Measurements from ENCODE around the gene DISC1. TPM values are rescaled to one million over a fixed set of nuclear protein-coding genes. Genes with fewer than 3 reads are reported as not detected.

The DISC1 gene
- total and polyA plus RNA-seq, 2 of the 13 experiments (the other 11 are each of a cell fraction or from before 2014, with no cell fraction given), result 4.2 to 4.6 TPM

- peak; percentile 70 for TF ChIP-seq PAXIP1 (CRISPR knock-in tag; conservative IDR thresholded peaks at IDR 0.05)
- peak; percentile 46 for TF ChIP-seq PATZ1 (CRISPR knock-in tag; IDR thresholded peaks at IDR 0.05)
- peak; percentile 57 for TF ChIP-seq FOSL2 (CRISPR knock-in tag; IDR thresholded peaks at IDR 0.05)
- 0 out of 2 replicates have a peak, but pooled peaks have one; percentile 68 for TF ChIP-seq ZNF557 (CRISPR knock-in tag; IDR thresholded peaks at IDR 0.05)
- TF ChIP-seq ELF4 (CRISPR knock-in tag; IDR thresholded peaks at IDR 0.05; ENCODE audit: borderline replicate concordance), result 0 out of 2 replicates have a peak, but pooled peaks have one; percentile 39
- no peak for TF ChIP-seq RFX3 (CRISPR knock-in tag; IDR thresholded peaks at IDR 0.05)
- 0 out of 2 replicates have a peak, but pooled peaks have one; percentile 36 for TF ChIP-seq ZNF430 (CRISPR knock-in tag; IDR thresholded peaks at IDR 0.05)
- TF ChIP-seq TBX2 (CRISPR knock-in tag; IDR thresholded peaks at IDR 0.05; ENCODE audit: borderline replicate concordance), result peak; percentile 73; the same call in 1 of the 2 replicates
- no peak for TF ChIP-seq GTF3A (CRISPR knock-in tag; conservative IDR thresholded peaks at IDR 0.05)
- TF ChIP-seq MYC (CRISPR knock-in tag; IDR thresholded peaks at IDR 0.05; ENCODE audit: borderline replicate concordance), result peak; percentile 70; the same call in 1 of the 2 replicates
- TF ChIP-seq ZMYM4 (CRISPR knock-in tag; IDR thresholded peaks at IDR 0.05), result peak; percentile 74
- TF ChIP-seq ELF3 (CRISPR knock-in tag; IDR thresholded peaks at IDR 0.05), result peak; percentile 72
- TF ChIP-seq ARID3A (IDR thresholded peaks at IDR 0.05; ENCODE audit: low read depth, low read length), result 0 out of 2 replicates have a peak, but pooled peaks have one; percentile 25
- TF ChIP-seq ZBTB21 (CRISPR knock-in tag; IDR thresholded peaks at IDR 0.05), result no peak
- TF ChIP-seq ZNF276 (CRISPR knock-in tag; IDR thresholded peaks at IDR 0.05; ENCODE audit: low read depth), result peak; percentile 98
- 0 out of 2 replicates have a peak, but pooled peaks have one; percentile 23 for TF ChIP-seq ZNF605 (CRISPR knock-in tag; IDR thresholded peaks at IDR 0.05)
- TF ChIP-seq TSC22D2 (CRISPR knock-in tag; IDR thresholded peaks at IDR 0.05; ENCODE audit: borderline replicate concordance), result no peak
- TF ChIP-seq SP5 (CRISPR knock-in tag; IDR thresholded peaks at IDR 0.05; ENCODE audit: borderline replicate concordance, low read depth), result peak; percentile 78; the same call in 1 of the 2 replicates
- TF ChIP-seq MED1 (CRISPR knock-in tag; IDR thresholded peaks at IDR 0.05), result peak; percentile 61
- peak in 1 of 2 experiments; percentile 53; a peak in 1 of 4 replicates for TF ChIP-seq EP300 (IDR thresholded peaks at IDR 0.05; ENCODE audit: low read depth in 2 of 2, low read length in 2 of 2)
- TF ChIP-seq EP300 (CRISPR knock-in tag; IDR thresholded peaks at IDR 0.05; ENCODE audit: borderline replicate concordance), result peak; percentile 37; the same call in 1 of the 2 replicates
Measured at GRCh38 chr1:231836227-231836893, 209.8 kb downstream of the DISC1 start (continued).
